ENCODE measurements around the gene OPCML.

OPCML gene

DNA sequence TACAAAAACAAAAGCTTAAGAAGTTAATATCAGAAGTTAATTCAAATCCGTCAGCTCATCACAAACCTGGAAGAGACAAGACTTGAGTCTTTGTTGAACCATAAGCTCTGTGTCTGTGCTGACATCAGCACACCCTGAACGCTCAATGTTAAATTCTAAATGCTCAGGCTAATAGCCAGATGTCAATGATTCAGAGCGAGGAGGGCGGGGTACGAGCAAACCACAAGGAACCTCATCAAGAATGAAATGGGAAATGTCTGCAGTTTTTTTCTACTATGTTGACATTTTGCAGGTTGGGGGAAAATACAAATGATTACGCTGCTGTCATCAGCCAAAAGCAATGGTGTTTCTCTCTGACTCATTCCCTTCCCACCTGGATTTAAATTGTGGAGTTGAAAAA, 1104.7 kb downstream of the OPCML start:
- no peak for TF ChIP-seq CTCF (IDR thresholded peaks at IDR 0.05; ENCODE audit: borderline replicate concordance, control extremely low read depth, extremely low read depth, insufficient read depth, missing control alignments)
- DNase-seq (ENCODE audit: low spot score): no peak
- in situ Hi-C loops (cut with MboI; ENCODE audit: low sequenced_read_pairs, unreplicated experiment): no loop called here

DNA sequence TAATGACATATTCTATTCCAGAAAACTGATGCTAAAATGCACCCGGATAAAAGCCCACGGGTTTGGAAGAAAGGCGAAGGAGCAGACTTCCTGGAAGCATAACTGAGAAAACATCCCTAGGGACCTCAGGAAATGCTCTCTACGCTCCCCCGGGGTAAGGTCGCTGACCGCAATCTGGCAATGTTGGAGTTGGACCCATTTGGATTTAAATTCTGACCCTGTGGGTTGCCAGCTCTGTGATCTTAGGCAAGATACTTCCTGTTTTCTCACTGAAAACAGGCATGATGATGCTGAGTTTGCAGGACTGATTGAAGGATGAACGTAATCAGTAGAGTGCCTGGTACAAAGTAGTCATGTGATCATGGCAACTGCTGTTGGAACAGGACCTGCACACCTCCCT, 1107.9 kb downstream of the OPCML start:
- no peak for TF ChIP-seq CTCF (IDR thresholded peaks at IDR 0.05; ENCODE audit: borderline replicate concordance, control extremely low read depth, extremely low read depth, insufficient read depth, missing control alignments)
- no peak for DNase-seq (ENCODE audit: low spot score)
- in situ Hi-C loops (cut with MboI; ENCODE audit: low sequenced_read_pairs, unreplicated experiment): no loop called here

DNA sequence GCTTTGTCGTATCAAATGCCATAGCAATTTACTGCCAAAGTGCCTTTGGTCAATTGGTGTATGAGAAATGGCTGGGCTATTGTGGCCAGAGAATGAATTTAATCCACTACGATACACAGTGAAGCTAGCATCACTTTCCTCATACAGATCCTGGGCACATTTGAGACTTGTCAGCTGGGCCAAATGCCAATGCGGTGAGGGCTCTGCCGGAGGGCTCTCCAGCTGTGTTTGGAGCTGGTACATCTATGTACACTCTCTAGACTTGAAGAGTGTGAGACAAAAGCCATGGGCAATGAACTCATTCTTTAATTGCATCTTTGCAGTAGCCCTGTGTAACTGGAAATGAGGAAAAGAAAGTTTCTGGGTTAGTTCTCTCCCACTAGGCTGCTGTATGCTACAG, 1109.0 kb downstream of the OPCML start:
- no peak for DNase-seq (ENCODE audit: low spot score)
- in situ Hi-C loops (cut with MboI; ENCODE audit: low sequenced_read_pairs, unreplicated experiment): no loop called here

GRCh38 chr11:132422722-132423121, 1109.6 kb downstream of the OPCML start:
- TF ChIP-seq CTCF (IDR thresholded peaks at IDR 0.05; ENCODE audit: borderline replicate concordance, control extremely low read depth, extremely low read depth, insufficient read depth, missing control alignments): no peak
- in situ Hi-C loops (cut with MboI; ENCODE audit: low sequenced_read_pairs, unreplicated experiment): no loop called here
- no peak for DNase-seq (ENCODE audit: low spot score)

More for the DNA sequence above, 1109.0 kb downstream of the OPCML start:
- no peak for TF ChIP-seq CTCF (IDR thresholded peaks at IDR 0.05; ENCODE audit: borderline replicate concordance, control extremely low read depth, extremely low read depth, insufficient read depth, missing control alignments)

DNA sequence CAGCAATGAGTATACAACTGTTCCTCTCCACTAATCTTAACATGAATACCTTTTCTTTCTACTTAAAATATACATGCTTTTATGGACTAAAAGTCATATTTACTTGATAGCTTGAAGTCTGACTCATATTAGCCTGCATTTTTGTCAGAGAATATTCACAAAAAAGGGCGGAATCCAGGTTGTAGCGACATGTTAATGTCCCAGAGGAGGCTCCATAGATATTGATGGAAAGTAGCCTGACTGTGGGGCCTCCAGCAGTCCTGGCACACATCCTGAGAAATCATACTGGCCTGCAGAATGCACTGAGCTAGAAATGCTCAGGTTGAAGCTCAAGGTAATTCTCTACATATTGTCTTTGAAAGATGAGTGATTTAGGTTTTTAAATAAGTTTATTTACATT, 1110.7 kb downstream of the OPCML start:
- in situ Hi-C loops (cut with MboI; ENCODE audit: low sequenced_read_pairs, unreplicated experiment): no loop called here
- DNase-seq (ENCODE audit: low spot score): no peak
- TF ChIP-seq CTCF (IDR thresholded peaks at IDR 0.05; ENCODE audit: borderline replicate concordance, control extremely low read depth, extremely low read depth, insufficient read depth, missing control alignments): no peak

- no peak for DNase-seq (ENCODE audit: low spot score)
- TF ChIP-seq CTCF (IDR thresholded peaks at IDR 0.05; ENCODE audit: borderline replicate concordance, control extremely low read depth, extremely low read depth, insufficient read depth, missing control alignments): no peak
- in situ Hi-C loops (cut with MboI; ENCODE audit: low sequenced_read_pairs, unreplicated experiment): no loop called here
Observed at GRCh38 chr11:132414451-132414850, 1117.8 kb downstream of the OPCML start.

DNA sequence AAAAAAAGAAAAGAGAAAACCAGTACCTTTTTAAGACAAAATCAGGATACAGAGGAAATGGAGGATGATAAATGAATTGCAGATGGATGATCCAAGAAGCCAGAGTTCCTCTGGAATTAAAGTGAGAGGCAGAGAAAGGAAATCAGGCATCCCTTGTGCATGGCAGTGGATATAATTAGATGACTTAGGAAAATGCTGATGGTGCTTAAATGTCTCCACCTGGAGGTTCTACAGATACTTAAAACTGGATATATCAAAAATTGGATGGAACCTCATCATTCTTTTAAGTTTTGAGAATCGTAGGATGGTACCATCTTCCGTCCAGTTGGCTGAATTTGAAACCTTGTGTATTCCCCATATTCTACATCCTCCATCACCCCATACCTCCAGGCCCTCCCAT, 1121.9 kb downstream of the OPCML start:
- in situ Hi-C loops (cut with MboI; ENCODE audit: low sequenced_read_pairs, unreplicated experiment): no loop called here
- DNase-seq (ENCODE audit: low spot score): no peak
- no peak for TF ChIP-seq CTCF (IDR thresholded peaks at IDR 0.05; ENCODE audit: borderline replicate concordance, control extremely low read depth, extremely low read depth, insufficient read depth, missing control alignments)
